Inflammatory macrophage treated with lipopolysaccharide for 4 hours (primary cell): Measurements from ENCODE around the gene NDUFS2.

Source experiments
- DNase-seq: peaks from one replicate; pipeline ENCODE4 v3.0.0-alpha.2; 2020

The NDUFS2 gene

DNA sequence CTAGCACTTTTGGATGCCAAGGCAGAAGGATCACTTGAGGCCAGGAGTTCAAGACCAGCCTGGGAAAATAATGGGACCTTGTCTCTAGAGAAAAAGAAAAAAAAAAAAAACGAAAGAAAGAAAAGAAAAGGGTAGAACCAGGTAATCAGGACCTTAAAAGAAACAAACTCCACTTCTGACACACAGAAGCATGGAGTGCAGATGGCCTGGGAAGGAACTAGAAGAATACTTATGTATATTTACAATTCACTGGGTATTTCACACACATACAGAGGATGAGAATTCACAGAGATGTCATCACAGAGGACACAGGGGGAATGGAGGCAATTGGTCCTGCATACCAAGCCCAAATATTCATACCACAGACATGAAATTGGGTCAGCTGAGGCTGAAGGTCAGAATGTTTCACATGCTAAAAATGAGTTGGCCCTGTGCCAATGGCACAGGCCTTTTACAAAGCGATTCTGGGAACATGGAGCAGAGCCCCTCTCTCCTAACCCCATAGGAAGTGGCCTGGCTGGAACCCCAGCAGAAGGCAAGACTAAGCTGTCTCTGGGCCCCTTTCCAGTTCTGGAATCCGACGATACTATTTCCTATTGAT, 29.3 kb upstream of the NDUFS2 start:
- DNase-seq = no peak

DNA sequence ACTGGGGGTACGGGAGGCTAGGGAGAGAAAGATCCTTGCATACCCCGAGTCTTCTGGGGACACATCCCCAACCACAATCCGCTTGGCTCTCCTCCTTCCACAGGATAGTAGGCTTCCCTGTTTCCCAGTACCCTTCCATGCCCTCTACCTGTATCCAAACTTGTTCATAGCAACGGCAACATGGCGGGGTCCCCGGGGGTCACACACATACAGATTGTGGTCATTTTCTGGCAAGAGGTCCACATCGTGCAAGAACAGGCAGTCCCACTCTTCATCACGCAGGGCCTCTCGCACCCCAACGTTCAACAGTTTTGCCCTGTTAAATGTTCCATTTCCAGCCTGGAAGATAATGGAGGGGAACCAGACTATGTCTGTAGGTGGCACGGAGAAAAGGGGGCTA, 28.5 kb upstream of the NDUFS2 start:
- DNase-seq = no peak

DNA sequence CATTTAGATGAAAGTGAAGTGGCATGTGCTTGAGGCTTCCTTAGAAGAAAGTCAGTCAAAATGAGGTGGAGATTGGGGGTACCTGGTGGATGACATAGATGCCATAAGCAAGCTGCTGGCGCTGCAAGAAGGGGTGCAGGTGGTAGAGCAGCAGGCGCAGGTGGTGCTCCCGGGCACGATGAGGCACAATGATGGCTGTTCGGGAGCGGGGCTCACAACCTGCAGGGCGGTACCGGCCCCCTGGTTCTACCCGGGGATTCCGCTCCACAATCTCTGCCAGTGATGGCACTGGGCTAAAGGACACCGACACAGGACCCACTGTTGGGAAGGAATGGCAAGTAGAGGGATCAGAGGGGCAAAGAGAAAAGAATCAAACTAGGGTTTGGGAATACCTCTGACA, 27.3 kb upstream of the NDUFS2 start:
- no peak for DNase-seq

DNA sequence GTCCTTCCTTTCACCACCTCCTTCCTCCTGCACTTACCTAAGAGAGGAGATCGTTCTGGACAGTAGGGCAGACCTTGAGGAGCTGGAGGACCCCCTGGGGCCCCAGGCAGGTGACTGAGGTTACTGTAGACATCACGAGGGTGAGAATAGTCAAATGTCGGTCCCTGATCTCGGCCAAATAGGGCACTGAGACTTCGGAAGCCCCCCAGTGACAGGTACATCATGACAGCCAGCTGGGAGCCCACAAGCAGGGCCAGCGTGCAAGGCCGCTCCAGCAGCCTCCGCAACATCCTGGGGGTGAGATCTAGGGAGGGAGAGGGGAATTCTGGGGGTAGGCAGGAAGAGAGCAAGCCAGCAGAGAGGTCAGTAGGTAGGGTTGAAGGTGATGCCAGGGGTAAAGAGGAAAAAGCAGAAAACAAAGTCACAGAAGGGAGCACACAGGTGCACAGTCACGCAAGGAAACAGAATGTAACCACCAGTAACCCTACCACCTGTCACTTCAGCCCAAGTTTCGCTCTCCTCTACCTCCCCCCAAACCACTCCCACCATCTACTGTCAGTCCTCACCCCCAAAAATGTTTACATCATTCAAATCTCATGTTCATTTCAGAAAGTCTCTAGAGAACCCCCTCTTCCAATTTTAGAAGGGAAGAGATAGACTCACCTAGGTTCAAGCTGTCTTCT, 26.3 kb upstream of the NDUFS2 start:
- no peak for DNase-seq

DNA sequence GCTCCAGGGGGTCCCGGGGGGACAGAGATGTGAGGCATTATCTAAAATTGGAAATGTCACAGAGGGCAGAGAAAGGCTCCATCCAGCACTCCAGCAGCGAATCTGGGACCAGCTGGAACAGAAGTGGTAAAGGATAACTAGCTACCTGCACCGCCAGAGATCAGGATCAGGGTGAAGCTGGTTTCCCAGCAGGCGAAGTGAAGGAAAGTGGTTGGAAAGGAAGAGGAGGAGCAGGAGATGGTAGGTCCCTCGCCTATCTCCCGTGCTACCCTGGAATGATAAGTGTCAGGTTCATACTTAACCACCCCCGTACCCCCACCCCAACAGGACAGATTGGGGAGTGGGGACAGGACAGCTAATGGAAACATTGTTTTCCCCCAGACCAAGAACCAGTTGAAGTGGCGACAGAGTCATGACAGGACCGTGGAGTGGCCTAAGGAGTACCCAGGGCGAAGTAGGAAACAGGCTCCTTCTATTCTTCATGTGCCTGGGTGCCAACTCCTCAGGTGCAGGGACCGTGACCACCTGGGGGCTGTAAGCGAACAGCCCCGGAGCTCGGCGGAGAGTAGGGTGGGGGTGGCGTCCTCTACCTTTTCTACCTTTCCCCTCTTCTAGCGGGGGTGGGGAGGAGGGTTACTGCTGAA, 25.6 kb upstream of the NDUFS2 start:
- no peak for DNase-seq

DNA sequence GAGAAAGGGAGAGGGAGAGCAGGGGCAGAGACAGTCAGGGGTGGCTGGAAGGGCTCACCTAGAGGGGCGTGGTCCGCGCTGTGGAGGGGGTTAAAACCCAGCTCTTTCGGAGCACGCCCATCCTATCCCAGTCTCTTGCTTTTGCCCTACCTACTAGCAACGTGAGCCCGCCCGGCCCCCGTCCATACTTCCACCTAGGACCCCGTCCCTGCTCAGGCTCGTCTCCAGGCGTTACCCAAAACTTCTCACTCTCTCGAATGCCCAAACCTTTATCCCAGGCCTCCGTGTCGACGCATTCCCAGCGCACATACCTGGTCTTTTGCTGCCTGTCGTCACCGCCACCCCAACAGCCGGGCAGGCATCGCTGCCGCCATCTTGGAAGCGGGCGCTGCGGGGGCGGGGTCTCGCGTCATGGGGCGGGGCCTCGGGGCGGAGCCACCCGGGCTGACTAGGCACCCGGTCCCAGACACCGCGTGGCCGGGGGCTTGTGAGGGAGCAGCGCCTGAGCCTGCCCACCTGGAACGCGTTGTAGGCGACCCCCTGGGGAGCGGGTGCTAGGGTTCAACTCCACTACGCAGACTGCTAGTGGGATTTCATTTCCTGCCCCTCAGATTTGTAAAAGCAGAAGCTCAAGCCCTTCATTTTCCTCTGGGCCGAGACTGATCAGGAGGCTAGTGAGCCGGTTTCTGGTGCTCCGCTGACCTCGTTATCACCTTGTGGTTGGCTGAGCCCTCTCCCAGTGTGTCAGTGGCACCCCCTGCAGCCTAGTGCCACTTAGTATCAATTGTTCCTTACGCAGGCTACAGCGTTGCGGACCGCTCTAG, 24.8 kb upstream of the NDUFS2 start, which contains the start of gene B4GALT3:
TSS of gene B4GALT3 (minus strand) at position 396 of the 824 bp plus-strand sequence. CDS start 1,447 bp downstream, outside the sequence.
- peak; percentile 78 for DNase-seq

DNA sequence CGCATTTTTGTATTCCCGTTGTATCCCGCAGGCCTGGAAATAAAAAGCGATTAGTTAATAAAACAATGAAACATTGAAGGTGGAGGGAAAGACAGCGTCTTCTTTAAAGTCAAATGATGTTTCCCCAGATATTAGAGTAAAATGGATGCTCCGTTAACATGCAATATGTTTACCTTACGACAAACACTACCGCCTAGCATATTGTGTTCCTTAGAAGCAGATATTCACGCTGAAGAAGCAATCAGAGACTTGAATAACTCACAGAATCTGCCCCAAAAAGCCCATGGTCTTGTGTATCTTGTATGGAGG, 24.3 kb upstream of the NDUFS2 start:
- no peak for DNase-seq

DNA sequence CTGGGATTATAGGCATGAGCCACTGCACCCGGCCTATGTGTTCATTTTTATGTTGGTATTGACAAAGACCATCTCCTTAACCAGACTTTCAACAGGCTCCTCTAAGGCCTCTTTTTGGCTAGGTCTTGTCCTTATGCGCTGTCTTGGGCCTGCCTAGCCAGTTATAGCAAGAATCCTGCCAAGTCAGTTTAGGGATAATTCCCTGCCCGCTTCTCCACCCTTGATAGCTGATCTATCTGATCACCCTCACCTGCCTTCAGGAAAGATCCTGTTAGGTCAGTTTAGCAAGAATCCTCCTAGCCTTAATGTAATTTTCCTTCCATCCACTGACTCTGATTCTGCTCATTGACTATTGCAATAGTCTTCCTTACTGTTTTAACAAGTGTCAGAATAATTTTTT, 22.5 kb upstream of the NDUFS2 start:
- DNase-seq = no peak

DNA sequence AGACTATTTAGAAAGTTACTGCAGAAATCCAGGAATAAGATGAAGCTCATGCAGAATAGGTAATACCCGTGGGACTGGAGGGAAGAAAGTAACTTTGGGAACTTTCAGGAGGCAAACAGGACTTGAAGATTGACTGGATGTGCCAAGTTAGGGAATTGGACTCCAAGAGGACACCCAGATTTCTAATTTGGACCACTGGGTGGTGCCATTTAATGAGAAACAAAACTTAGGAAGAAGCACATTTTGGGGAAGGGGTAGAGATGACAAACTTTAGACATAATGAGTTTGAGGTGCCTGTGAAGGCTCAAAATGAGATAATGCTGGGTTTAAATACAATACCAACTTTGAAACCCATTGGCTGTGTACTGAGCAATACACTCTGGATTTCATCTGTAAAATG, 21.5 kb upstream of the NDUFS2 start:
- peak; percentile 35 for DNase-seq

DNA sequence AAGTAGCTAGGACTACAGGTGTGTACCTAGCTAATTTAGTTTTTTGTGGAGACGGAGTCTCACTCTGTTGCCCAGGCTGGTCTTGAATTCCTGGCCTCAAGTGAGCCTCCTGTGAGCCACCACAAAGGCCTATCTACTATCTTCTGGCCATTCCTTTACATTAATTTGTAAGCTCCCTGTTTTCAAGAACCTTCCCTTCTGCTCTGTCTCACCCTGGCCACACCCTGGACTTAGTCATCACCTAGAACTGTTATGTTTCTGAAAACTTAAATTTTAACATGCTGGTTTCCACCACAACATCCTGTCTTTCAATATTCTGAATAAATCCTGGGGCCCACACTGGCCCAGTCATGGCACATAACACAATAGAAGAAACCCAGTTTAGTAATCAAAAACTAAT, 20.0 kb upstream of the NDUFS2 start:
- peak; percentile 77 for DNase-seq

DNA sequence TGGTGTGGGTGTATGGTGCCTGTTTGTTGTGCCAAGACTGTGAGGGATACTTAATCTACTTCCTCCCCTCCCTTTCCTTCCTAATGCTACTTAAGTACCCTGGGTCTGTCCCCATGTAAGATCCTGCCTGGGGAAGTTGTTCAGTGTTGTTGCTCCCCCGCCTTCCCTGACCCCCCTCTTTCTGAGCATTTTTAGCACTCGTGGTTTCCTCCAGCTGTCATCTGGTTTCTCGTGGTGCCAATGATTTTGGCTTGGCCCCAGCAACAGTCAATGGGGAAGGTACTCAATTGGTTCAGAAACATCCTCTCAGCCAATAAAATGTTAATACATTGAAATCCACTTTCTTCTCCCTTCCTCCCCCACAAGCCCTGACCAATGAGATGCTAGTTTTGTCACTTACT, 16.9 kb upstream of the NDUFS2 start:
- DNase-seq = peak; percentile 85

DNA sequence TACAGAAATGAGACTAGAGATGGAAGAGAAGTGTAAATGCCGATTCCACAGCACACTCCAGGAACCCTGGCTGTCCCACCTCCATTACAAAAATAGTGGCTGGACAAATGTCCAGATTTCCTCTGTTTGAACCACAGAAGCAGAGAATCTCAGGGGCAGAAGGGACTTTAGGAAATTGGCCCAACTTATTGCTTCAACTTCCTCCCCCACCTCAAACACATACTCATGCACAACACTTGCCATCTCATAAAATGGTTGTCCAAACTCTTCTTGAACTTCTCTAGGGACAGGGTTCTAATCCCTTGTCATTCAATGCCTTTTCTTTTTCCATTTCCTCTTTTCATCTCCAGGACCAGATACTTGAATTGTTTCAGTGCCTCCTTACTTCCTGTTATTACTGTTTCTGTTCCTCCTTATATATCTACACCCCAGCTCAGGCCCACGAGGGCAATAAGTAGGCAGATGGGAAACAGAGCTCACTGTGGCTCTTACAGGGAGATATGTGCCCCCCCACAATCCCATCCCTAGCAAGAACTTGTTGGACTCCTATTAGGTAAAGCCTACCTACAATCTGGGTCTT, 16.3 kb upstream of the NDUFS2 start:
- DNase-seq = peak; percentile 94

DNA sequence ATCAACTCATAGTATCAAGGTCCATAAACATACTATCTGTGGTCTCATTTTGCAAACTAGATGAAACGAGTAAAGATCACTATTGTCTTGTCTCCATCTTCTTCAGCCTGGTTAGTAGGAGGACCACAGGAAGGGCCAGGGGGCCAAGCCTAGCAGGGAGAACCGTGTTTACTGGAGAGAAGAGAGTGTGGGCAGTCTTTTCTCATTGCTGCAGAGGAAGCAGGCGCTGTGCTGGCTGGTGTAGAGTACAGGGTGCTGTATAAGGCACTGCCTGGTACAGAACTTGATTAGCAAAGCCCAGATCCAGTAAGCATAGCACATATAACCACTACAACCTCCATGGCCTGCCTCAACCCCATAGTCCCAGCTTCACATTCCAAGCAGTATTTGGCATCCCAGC, 14.9 kb upstream of the NDUFS2 start:
- DNase-seq = no peak

DNA sequence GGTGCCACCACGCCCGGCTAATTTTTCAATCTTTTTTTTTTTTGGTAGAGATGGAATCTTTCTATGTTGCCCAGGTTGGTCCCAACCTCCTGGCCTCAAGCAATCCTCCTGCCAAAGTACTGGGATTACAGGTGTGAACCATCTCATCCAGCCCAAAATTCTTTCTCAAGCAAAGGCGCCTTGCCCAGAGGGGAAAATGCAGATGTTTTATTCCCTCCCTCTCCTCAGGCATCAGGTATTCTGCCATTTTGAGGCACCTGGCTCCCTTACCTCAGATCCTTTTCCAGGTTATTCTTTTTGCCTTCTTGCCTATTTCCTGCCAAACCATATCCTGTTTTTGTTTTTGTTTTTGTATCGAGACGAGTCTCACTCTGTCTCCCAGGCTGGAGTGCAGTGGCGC, 13.8 kb upstream of the NDUFS2 start:
- DNase-seq = no peak

DNA sequence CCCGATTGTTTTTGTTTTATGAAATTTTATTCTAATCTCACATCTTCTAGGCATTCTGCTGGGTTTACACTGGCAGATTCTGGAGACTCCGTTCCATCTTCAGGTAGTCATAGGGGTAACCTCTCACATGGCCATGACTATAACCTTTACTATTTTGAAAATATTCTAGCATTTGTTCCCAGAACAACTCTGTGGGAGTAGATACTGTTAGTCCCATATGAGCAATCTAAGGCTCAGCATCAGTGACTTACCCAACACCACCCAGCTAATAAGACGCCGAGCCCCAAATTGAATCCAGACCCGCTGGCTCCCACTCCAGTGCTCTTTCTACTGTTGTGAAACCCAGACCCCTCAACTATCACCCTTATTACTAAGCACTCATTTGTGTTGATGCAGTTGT, 13.1 kb upstream of the NDUFS2 start:
- DNase-seq = no peak

DNA sequence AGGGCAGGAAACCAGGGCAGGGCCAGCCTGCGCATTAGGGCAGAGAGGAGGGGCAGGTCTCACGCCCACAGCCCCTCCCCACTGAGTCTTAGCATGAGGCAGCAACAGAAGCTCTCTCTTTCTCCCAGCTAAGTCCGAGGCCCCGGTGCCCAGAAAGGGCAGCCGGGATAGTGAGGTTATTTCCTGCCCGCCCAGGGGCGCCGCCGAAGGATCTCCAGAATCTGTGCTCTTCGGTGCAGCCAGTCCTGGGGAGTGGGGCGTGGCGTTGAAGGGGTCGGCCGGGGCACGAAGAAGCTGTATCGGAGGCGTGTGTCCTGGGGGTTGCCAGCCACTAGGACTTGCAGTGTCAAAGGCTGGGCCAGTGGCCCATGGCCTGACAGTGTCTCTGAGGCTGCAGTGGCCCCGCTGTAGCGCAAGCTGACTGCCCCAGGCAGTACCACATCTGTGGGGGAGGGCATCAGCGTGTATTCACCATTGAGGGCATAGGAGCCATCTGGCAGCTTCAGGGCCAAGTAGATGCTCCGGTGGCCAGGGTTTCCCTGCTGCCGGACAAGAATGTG, 11.1 kb upstream of the NDUFS2 start:
- DNase-seq = no peak

DNA sequence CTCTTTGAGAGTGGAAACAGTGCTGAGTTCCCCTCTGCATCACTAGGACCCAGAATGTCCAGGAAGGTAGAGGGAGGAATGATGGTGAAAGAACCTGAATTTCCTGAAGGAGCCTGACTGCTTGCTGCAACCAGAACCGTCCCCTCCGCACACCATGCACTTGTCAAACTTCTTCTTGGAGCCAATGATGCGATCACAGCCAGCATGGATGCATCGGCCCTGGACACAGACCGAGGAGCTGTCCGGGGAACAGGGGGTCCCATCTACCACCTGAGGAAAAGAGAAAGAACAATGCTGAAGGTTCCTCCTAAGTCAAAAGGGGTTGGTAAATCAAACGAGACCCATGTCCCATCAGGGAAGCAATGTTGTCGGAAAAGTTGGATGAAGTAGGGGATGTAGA, 10.2 kb upstream of the NDUFS2 start:
- no peak for DNase-seq

DNA sequence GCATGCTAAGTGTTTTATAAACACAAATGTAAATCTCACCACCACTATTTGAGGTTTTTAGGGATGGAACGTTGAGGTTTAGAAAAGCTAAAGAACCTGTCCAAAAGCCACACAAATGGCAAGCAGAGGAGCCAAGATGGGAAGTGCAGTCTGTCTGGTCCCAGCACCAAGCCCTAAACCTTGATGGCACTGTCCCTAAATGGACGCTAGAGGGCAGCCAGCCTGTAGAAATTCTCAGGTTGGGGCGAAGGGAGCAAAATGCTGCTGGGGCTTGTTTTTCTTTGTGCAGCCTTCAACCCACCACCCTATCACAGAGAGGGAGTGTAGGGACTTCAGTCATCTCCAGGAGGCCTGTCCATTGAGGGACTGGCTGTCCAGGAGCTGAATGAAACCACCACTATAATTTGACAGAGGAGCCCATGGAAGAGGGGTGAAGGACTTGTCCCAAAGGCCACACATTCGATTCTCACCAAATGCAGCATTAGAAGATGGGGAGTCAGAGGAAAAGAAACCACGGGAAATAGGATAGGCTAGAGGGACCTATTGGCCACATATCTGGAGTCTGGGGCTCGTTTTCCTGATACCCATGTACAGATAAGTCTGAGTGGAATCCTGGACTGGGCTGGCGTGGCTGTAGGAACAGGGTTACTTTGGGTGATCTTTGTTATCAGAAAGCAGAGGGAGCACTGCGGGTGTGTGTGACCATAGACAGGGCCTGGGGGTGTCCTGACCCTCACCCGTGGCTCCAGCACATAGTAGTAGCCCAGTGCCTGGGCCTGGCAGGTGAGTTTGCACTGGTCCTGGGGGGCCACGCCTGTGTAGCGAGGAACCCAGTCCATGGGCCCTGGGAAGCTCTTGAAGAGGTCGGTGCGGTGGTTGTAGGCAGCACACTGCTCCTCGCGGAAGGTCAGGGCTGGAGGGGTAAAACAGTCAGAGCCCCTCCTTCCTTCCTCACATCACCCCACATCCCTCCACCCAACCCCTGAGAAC, 9.4 kb upstream of the NDUFS2 start:
- peak; percentile 73 for DNase-seq

DNA sequence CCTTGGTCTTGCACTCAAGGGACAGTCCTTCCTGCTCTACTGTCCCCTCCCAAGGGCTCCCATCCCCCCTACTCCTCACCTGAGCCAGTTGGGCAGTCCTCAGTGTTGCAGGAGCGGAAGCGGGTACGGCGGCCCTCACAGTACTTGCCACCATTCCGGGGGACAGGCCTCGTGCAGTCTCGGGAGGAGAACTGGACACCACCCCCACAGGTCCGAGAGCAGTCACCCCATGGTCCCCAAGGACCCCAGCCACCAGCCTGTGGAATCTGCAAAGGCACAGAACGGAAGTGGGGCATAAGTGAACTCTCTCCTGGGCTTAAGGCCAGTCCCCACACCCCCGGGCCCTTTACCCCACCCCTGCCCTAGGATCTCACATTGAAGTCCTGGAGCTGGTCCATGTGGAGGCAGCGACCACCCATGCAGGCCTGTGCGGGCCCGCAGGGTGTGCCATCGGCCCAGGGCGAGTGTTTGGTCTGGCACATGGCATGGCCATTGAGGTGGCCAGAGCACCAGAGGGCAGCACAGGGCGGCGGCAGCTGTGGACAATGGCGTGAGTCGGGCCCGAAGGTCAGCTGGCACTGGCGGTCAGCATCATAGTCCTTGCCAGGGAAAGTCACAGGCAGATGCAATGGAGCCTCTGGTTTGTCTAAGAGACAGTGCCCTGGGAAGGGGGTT, 8.5 kb upstream of the NDUFS2 start:
- no peak for DNase-seq

DNA sequence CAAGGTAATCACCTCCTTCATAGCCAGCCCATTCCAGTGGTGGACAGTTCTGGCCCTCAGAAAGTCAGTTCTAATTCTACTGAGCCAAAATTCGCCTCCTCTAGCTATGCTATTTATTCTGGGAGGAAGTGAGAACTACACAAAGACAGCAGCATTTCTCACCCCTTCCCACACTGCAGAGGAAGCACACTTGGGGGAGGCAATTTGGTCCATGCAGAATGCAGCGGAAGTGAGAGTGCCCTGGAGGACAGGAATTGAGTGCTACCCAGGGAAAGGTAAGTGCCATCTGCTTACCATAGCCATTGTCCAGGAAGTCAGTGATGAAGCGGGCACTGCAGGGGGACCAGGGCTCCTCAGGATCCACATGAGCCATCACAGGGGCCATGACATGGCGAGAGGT, 7.0 kb upstream of the NDUFS2 start:
- DNase-seq = peak; percentile 78

DNA sequence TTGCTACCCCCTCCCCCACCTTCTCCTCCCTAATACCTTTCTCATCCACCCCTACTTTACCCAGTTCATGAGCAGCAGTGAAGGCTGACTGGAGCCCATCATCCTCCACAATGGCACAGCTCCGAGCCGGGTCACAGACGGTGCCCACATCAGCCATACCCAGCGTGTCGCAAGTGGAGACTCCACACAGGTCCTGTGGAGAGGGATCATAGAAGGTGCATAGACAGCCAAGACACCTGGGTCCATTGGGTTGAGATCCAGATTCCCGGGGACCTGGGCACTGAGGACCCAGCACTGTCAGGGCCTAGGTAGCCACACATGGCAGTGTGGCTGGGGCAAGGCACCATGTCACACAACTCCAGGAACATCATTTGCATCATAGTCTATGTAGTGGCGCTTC, 6.1 kb upstream of the NDUFS2 start:
- DNase-seq = no peak
